ENCODE data around the gene GSKIP.

Gene GSKIP

DNA sequence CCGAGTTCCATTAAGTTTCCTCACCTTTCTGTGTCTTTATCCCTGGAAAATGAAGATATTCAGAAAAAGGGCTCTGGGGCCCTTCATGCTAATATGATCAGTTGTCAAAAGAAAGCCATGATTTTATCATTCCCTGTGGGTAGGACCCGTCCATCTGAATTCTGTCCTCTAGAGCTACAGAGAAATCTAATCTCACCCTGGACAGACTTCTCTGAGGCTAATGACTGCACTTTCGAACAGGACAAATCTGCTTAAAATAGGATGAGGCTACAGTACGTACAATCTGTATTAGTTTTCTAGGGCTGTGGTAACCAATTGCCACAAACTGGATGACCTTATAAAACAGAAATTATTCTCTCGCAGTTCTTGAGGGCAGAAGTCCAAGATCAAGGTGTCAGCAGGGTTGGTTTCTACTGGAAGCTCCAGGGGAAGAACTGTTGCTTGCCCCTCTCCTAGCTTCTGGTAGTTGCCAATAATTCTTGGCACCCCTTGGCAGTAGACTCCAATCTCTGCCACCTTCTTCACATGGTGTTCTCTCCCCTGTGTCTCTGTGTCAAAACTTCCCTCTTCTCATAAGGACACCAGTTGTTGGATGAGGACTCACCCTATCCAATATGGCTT is 29.9 kb downstream of the GSKIP start:
- Histone ChIP-seq H3K27me3 (ENCODE audit: insufficient read depth, low read depth) (no peaks in the 10 kb centered on the region), H3K4me2 (no peak overlapping the region), H2AFZ (ENCODE audit: low read depth) (no peak overlapping the region), H3K9ac (no peak overlapping the region), H4K20me1 (ENCODE audit: insufficient read depth) (no peaks in the 10 kb centered on the region), H3K36me3 (ENCODE audit: insufficient read depth) (no peaks in the 10 kb centered on the region), H3K4me3 (IDR thresholded peaks at IDR 0.05; ENCODE audit: insufficient read depth, low read depth, low read length) (no peak overlapping the region), H3K79me2 (ENCODE audit: insufficient read depth, low read depth) (no peaks in the 10 kb centered on the region), H3K4me1 (ENCODE audit: low read depth, poor library complexity, severe bottlenecking) (peaks cover 3% of the 10 kb centered on the region), H3K27ac (no peak overlapping the region)
- no peak for TF ChIP-seq CTCF (conservative IDR thresholded peaks at IDR 0.05; ENCODE audit: low read depth, low read length)

DNA sequence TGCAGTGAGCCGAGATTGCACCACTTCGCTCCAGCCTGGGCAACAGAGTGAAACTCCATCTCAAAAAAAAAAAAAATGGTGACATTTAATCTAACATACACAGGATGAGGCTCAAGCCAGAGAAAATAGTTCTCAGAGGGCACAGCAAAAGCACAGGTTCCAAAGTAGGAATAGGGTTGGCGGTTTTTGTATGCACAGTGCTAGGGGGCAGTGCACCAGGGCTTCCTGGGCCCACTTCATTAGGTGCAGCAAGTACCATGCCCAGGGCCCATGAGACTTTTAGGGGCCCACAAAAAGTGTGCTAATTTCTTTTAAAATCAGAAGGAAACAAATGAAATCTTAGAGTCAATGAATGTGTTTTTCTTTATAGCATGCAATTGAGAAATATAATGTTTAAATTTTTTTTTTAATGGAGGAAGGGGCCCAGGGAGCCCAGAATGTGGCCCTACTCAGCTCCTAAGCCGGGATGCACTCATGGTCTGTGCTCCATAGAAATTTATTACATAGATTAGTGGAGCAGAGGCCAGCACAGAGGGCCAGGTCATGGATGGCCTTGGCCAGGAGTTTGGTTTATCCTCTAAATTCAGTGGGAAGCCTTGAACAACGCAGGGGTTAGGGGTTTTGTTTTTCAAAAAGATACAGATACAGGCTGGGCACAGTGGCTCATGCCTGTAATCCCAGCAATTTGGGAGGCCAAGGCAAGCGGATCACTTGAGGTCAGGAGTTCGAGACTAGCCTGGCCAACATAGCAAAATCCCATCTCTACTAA is 30.9 kb downstream of the GSKIP start:
- no peaks in the 10 kb centered on the region for H3K36me3 ChIP-seq (ENCODE audit: insufficient read depth)
- TF ChIP-seq CTCF (conservative IDR thresholded peaks at IDR 0.05; ENCODE audit: low read depth, low read length) = no peak
- H2AFZ ChIP-seq (ENCODE audit: low read depth) = no peak overlapping the region
- no peaks in the 10 kb centered on the region for H3K79me2 ChIP-seq (ENCODE audit: insufficient read depth, low read depth)
- H4K20me1 ChIP-seq (ENCODE audit: insufficient read depth) = no peaks in the 10 kb centered on the region
- no peaks in the 10 kb centered on the region for H3K27me3 ChIP-seq (ENCODE audit: insufficient read depth, low read depth)
- no peak overlapping the region for H3K9ac ChIP-seq
- H3K4me2 ChIP-seq = no peak overlapping the region
- H3K27ac ChIP-seq = no peak overlapping the region
- H3K4me3 ChIP-seq (IDR thresholded peaks at IDR 0.05; ENCODE audit: insufficient read depth, low read depth, low read length) = no peak overlapping the region
- peaks cover 3% of the 10 kb centered on the region for H3K4me1 ChIP-seq (ENCODE audit: low read depth, poor library complexity, severe bottlenecking)

DNA sequence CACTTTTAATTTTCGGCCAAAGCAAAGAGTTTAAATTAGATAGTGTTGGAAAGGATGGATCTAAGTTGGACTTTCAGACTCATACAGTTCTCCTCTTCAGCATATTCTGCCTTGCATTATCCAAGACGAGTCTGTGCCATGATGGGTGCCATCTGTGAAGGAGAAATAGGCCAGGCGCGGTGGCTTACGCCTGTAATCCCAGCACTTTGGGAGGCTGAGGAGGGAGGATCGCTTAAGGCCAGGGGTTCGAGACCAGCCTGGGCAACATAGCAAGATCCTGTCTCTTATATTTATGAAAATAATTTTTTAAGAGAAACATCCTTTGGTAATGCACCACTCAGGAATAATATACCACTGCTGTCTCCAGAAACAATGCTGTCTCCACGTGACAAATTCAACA is 35.1 kb downstream of the GSKIP start:
- no peak overlapping the region for H3K4me2 ChIP-seq
- no peak overlapping the region for H3K27ac ChIP-seq
- H2AFZ ChIP-seq (ENCODE audit: low read depth) = no peak overlapping the region
- H3K9ac ChIP-seq = no peak overlapping the region
- no peaks in the 10 kb centered on the region for H4K20me1 ChIP-seq (ENCODE audit: insufficient read depth)
- TF ChIP-seq CTCF (conservative IDR thresholded peaks at IDR 0.05; ENCODE audit: low read depth, low read length) = no peak
- no peaks in the 10 kb centered on the region for H3K36me3 ChIP-seq (ENCODE audit: insufficient read depth)
- H3K4me3 ChIP-seq (IDR thresholded peaks at IDR 0.05; ENCODE audit: insufficient read depth, low read depth, low read length) = no peak overlapping the region
- no peaks in the 10 kb centered on the region for H3K4me1 ChIP-seq (ENCODE audit: low read depth, poor library complexity, severe bottlenecking)
- H3K27me3 ChIP-seq (ENCODE audit: insufficient read depth, low read depth) = no peaks in the 10 kb centered on the region
- no peaks in the 10 kb centered on the region for H3K79me2 ChIP-seq (ENCODE audit: insufficient read depth, low read depth)

DNA sequence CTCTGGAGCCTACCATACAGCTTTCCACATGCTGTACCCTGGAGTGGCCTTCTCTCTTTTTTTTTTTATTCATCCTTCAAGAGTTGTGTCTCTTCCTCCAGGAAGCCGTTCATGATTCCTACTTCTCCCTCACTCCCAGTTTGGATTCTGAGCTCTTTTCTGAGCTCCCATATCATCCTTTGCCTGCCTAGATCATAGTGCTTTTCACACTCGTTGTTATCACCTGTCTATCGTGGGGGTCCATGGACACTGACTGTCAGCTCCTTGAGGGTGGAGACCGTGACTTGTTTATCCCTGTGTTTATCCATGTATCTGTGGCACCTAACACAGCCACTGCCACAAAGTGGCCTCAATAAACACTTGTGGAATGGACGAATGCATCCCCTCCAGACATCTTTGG is 35.6 kb downstream of the GSKIP start:
- no peak overlapping the region for H3K4me2 ChIP-seq
- H3K36me3 ChIP-seq (ENCODE audit: insufficient read depth) = no peaks in the 10 kb centered on the region

More for the DNA sequence above, 35.6 kb downstream of the GSKIP start:
- H3K79me2 ChIP-seq (ENCODE audit: insufficient read depth, low read depth) = no peaks in the 10 kb centered on the region
- H3K4me3 ChIP-seq (IDR thresholded peaks at IDR 0.05; ENCODE audit: insufficient read depth, low read depth, low read length) = no peak overlapping the region
- H2AFZ ChIP-seq (ENCODE audit: low read depth) = no peak overlapping the region
- no peaks in the 10 kb centered on the region for H3K4me1 ChIP-seq (ENCODE audit: low read depth, poor library complexity, severe bottlenecking)
- no peaks in the 10 kb centered on the region for H4K20me1 ChIP-seq (ENCODE audit: insufficient read depth)
- H3K9ac ChIP-seq = no peak overlapping the region
- H3K27me3 ChIP-seq (ENCODE audit: insufficient read depth, low read depth) = no peaks in the 10 kb centered on the region
- no peak overlapping the region for H3K27ac ChIP-seq
- no peak for TF ChIP-seq CTCF (conservative IDR thresholded peaks at IDR 0.05; ENCODE audit: low read depth, low read length)

Measured in KMS-11 (cell line).